Activated T-helper 17 cell treated with anti-CD3 and anti-CD28 coated beads, Interleukin-2, amount 50 U/mL, for 72 hours (primary cell): ENCODE results near the gene CREB3L1. TPM values are rescaled to one million over a fixed set of nuclear protein-coding genes. Genes with fewer than 3 reads are reported as not detected.
A peak's percentile ranks its signal among the peaks of the same experiment; 100 is the strongest.

Experiments
- ATAC-seq: fragments of 150-1000 bp; cut with Tn5 transposase; replicated peaks from 2 replicates; pipeline ENCODE4 v1.10.0; 2021; ENCODE audit warnings: mild to moderate bottlenecking, moderate library complexity
- H3K27ac Mint-ChIP-seq: one replicate; pipeline ENCODE4 v1.8.0; 2022; ENCODE audit warnings: mixed read lengths
- H3K27me3 Mint-ChIP-seq: one replicate; pipeline ENCODE4 v1.8.0; 2022; ENCODE audit warnings: mixed read lengths
- H3K36me3 Mint-ChIP-seq: one replicate; pipeline ENCODE4 v1.8.0; 2022; ENCODE audit warnings: low read depth, mild to moderate bottlenecking, mixed read lengths
- H3K4me1 Mint-ChIP-seq: one replicate; pipeline ENCODE4 v1.8.0; 2022; ENCODE audit warnings: mixed read lengths
- H3K4me3 Mint-ChIP-seq: one replicate; pipeline ENCODE4 v1.8.0; 2022; ENCODE audit warnings: mild to moderate bottlenecking, mixed read lengths
- H3K9me3 Mint-ChIP-seq: one replicate; pipeline ENCODE4 v1.8.0; 2022; ENCODE audit warnings: mixed read lengths
- total RNA-seq, 2 donors: library from RNA; stranded (reverse); gene quantifications; one replicate each; pipeline ENCODE4 v1.2.3, GENCODE V29; 2022

CREB3L1 gene, protein sequence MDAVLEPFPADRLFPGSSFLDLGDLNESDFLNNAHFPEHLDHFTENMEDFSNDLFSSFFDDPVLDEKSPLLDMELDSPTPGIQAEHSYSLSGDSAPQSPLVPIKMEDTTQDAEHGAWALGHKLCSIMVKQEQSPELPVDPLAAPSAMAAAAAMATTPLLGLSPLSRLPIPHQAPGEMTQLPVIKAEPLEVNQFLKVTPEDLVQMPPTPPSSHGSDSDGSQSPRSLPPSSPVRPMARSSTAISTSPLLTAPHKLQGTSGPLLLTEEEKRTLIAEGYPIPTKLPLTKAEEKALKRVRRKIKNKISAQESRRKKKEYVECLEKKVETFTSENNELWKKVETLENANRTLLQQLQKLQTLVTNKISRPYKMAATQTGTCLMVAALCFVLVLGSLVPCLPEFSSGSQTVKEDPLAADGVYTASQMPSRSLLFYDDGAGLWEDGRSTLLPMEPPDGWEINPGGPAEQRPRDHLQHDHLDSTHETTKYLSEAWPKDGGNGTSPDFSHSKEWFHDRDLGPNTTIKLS
- total RNA-seq: not detected

DNA sequence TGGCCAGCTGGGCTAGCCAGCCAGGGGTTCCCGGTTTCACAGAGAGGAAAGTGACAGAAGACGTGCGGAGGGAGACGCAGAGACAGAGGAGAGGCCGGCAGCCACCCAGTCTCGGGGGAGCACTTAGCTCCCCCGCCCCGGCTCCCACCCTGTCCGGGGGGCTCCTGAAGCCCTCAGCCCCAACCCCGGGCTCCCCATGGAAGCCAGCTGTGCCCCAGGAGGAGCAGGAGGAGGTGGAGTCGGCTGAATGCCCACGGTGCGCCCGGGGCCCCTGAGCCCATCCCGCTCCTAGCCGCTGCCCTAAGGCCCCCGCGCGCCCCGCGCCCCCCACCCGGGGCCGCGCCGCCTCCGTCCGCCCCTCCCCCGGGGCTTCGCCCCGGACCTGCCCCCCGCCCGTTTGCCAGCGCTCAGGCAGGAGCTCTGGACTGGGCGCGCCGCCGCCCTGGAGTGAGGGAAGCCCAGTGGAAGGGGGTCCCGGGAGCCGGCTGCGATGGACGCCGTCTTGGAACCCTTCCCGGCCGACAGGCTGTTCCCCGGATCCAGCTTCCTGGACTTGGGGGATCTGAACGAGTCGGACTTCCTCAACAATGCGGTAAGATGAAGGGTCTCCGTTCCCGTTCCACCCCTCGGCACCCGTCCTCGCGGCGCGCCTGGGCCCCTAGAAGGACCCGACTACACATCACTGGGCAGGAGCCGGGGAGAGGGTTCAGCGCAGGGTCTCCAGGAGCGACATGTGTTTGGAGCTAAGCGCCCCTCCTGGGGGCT, at the start of gene CREB3L1:
CREB3L1 (plus strand) TSS at position 41 of the 765 bp plus-strand sequence; CDS start at position 491, 450 bp downstream.
- Mint-ChIP-seq H3K27me3 (peaks cover 37% of the 10 kb centered on the region), H3K27ac (no peak within 1 kb of the TSS), H3K4me3 (peak within 1 kb of the TSS; percentile 46), H3K9me3 (no peaks in the 10 kb centered on the region), H3K36me3 (no peaks in the 10 kb centered on the region), H3K4me1 (peaks cover under 1% of the 10 kb centered on the region)
- ATAC-seq: no peak

DNA sequence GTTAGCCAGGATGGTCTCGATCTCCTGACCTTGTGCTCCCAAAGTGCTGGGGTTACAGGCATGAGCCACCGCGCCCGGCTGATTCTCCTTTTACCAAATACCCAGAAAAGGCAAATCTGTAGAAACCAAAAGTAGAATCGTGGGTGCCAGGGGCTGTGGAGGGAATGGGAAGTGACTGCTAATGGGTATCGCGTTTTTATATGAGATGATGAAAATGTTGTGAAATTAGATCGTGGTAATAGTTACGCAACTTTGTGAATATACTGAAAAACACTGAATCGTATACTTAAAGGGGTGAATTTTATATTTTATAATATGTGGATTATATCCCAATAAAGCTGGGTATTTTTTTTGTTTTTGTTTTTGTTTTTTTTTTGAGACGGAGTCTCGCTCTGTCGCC, 48.2 kb upstream of the CREB3L1 start:
- Mint-ChIP-seq H3K4me3 (no peak overlapping the region), H3K27me3 (peaks cover 13% of the 10 kb centered on the region), H3K9me3 (no peaks in the 10 kb centered on the region), H3K27ac (no peak overlapping the region), H3K4me1 (no peaks in the 10 kb centered on the region), H3K36me3 (no peaks in the 10 kb centered on the region)
- ATAC-seq: no peak

DNA sequence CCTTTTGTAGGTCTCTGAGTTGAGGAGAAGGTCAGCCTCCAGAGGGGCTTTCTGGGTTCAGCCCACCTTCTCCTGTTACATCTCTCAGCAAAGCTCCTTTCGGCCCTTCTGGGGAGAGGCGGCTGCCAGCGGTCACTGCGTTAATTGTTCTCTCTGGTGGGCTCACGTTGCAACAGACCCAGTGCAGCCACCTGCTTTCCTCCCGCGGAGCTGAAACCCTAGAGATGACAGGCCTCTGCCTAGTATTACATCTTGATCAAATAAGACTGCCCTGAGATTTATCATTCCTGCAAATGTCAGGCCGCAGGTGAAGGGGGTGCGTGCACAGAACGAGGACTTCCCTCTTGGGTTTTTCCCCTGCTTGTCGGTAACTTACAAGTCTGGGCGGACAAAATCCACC, 43.2 kb upstream of the CREB3L1 start:
- H3K4me3 Mint-ChIP-seq: no peak overlapping the region
- H3K27ac Mint-ChIP-seq: peak overlapping the region; percentile 36
- no peaks in the 10 kb centered on the region for H3K27me3 Mint-ChIP-seq
- H3K36me3 Mint-ChIP-seq: no peaks in the 10 kb centered on the region
- no peak for ATAC-seq
- H3K9me3 Mint-ChIP-seq: no peaks in the 10 kb centered on the region
- peaks cover 14% of the 10 kb centered on the region for H3K4me1 Mint-ChIP-seq

DNA sequence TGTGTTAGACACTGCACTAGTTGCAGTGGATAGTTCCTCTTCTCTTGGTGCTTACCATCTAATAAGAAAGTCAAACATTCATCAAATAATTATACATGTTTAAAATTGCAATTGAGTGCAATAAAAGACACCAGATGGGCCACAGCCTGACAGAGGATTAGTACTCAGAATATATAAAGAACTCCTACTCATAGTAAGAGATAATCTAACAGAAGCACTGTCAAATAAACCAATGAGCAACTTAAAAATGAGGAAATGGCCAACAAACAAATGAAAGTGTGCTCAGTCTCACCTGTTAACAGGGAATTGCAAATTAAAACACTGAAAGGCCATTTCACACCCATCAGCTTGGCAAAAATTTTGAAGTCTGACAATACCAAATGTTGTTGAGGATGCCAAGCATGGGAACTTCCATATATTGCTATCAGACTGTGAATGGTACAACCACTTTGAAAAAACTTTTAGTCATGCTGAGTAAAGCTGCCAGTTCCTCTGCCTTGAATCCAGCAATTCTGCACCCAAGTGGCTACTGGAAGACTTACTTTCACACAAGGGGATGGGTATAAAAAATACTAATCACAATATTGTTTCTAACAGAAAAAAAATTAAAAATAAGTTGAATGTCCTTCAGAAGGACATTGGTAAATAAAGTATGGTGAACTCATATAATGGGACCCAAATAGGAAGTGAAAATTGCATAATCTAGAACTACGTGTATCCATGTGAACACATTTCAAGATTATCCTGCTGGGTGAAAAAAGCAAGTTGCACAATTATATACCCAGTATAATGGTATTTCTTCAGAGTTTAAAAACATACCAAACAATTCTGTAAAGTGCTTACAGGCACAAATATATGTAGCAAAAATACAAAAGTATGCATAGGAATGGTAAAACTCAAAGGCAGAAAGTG, 41.4 kb upstream of the CREB3L1 start:
- H3K27me3 Mint-ChIP-seq: no peaks in the 10 kb centered on the region
- H3K4me1 Mint-ChIP-seq: peaks cover 14% of the 10 kb centered on the region
- no peaks in the 10 kb centered on the region for H3K9me3 Mint-ChIP-seq
- no peak for ATAC-seq
- H3K36me3 Mint-ChIP-seq: no peaks in the 10 kb centered on the region
- H3K27ac Mint-ChIP-seq: peak overlapping the region; percentile 80
- H3K4me3 Mint-ChIP-seq: peak overlapping the region; percentile 92

DNA sequence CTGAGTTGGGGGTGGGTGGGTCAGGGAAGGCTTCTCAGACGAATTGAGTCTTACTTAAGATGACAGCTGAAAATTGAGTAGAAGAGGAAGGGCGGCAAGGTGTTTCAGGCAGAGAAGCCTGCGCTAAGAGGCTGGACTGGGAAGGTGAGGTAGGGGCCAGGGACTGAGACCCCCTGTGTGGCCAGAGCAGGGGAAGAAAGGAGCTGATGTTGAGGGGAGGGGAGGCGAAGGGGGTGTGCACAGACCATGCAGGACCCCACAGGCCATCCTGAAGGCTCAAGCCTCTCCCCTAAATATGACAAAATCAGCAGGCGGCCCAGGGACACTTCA, 40.6 kb upstream of the CREB3L1 start:
- no peaks in the 10 kb centered on the region for H3K27me3 Mint-ChIP-seq
- H3K27ac Mint-ChIP-seq: peak overlapping the region; percentile 80
- peaks cover 14% of the 10 kb centered on the region for H3K4me1 Mint-ChIP-seq
- ATAC-seq: no peak
- peak overlapping the region; percentile 92 for H3K4me3 Mint-ChIP-seq
- no peaks in the 10 kb centered on the region for H3K36me3 Mint-ChIP-seq
- no peaks in the 10 kb centered on the region for H3K9me3 Mint-ChIP-seq

DNA sequence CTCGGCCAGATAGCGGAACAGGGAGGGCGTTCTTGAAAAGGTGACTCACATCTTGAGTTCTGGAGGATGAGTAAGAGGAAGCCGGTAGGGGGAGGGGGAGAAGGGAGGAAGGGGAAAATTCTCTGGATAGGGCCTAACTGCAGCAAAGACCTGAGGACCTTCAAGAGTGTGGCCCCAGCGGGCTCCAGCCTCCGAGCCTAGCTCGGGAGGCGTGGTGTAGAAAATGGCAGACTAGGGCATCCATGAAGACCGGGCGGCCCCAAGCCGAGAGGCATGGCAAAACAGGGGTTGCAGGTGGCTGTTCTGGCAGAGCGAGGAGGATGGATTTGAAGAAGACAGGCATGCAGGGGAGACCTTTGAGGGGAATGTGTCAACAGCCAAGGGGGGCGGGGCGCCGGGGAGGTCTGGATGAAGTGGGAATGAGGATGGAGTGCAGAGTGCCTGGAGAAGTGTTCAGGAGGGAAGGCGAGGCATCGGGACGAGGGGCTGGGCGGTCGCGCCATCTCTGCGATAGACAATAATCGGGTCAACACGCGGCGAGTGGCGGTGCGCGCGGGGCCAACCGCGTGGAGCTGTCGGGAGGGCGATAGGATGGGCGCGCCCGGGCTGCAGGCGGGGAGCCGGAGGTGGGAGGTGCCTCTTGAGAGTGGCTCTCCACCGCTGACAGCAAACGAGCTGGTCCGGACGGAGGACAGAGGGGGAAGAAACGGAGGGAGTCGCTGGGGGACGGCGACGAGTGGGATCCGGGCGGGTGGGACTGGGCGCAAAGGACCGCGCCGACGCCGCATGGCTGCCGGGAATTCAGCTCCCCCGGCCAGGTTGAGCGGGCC, 40.0 kb upstream of the CREB3L1 start:
- Mint-ChIP-seq H3K36me3 (no peaks in the 10 kb centered on the region), H3K27ac (peak overlapping the region; percentile 80), H3K9me3 (no peaks in the 10 kb centered on the region), H3K4me3 (peak overlapping the region; percentile 92), H3K27me3 (no peaks in the 10 kb centered on the region), H3K4me1 (peaks cover 14% of the 10 kb centered on the region)
- ATAC-seq: peak; percentile 74

DNA sequence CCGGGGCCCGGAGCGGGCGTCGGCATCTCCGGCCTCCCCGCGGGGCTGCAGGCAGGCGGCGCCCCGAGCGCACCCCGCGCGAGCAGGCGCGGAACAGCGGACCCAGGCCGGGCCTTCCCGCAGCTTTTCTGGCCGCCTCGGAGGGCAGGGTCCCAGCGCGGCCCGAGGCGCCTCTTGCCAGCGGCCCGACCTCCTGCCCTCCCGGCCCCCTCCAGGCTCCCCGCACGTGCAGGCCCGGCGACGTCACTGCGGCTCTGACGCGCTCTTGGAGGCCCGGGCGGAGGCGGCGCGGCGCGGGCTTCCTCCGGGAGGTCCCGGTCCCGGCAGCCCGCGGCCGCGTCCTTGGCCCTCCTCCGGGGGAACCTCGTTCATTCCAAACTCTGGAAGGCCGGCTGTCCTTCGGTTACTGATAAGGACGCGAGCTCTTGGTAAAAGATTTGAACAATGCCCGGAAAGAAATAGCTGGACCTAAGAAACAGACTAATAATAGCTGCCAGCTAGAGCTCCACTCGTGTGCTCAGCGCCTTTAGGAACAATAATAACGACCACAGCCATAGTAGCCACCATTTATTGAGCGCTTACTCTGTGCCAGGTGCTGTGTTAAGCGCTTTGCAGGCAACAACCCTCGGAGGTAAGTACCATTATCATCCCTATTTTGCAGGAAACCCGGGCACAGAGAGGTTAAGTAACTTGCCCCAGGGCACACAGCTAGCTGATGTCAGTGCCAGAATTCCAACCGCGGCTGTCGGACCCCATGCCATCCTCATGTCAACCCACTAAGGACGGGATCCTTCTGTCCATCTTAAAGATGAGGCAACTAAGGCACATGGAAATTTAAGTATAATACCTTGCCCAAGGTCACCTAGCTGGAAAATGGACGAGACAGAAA, 39.1 kb upstream of the CREB3L1 start:
- Mint-ChIP-seq H3K4me1 (peaks cover 14% of the 10 kb centered on the region), H3K27me3 (no peaks in the 10 kb centered on the region), H3K36me3 (no peaks in the 10 kb centered on the region), H3K4me3 (peak overlapping the region; percentile 92), H3K27ac (no peak overlapping the region), H3K9me3 (no peaks in the 10 kb centered on the region)
- peak; percentile 45 for ATAC-seq

DNA sequence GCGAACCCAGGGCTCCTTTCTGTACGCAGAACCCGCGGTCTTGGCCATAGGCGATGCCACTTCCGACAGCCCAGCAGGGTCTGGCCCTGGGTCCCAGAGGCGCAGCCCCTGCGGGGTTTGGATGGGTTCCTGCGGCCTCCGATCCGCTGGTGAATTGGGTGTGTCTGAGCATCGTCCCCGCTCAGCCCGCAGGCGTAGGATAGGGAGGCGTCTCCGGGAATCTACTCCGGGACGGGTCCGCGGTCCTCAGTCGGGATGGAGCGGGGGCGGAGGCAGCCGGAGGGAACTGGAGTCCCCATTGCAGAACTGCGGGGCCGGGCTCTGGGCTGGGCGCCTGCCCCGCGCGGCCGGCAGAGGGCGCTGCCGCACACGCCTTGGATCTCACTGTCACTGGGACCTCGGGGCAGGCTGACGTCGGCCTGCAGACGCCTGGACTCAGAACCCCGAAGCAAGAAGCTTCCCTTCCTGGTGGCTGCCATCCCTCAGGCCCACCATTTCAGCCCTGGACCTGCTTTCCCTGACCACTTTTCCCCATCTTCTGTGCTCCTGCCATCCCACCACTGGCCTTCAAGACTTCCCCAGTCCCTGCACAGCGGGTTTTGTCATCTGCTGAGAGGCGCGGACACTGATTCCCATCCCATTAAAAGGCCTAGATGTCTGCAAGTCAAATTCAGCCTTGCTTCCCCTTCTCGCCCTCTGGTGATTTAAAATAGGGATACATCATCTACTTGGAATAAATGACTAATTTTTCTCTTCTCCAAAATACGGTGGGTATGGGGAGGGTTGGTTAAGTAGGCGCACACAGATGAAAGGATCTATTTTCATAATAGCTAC, 38.3 kb upstream of the CREB3L1 start:
- Mint-ChIP-seq H3K27me3 (no peaks in the 10 kb centered on the region), H3K4me3 (peak overlapping the region; percentile 92), H3K27ac (no peak overlapping the region), H3K4me1 (peaks cover 14% of the 10 kb centered on the region), H3K9me3 (no peaks in the 10 kb centered on the region), H3K36me3 (no peaks in the 10 kb centered on the region)
- peak; percentile 75 for ATAC-seq

DNA sequence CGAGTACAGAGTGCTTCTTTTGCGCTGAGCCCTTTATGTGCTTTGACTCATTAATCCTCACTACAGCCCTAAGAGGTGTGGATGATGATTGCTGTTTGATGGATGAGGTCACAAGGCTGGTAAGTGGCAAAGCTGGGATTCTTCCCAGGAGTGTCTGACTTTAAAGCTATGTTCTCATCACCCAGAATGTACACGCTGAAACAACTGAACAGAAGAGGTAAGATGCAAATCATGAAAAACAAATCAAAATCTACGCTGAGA, 37.7 kb upstream of the CREB3L1 start:
- H3K27me3 Mint-ChIP-seq: no peaks in the 10 kb centered on the region
- peaks cover 14% of the 10 kb centered on the region for H3K4me1 Mint-ChIP-seq
- H3K4me3 Mint-ChIP-seq: peak overlapping the region; percentile 92
- ATAC-seq: no peak
- H3K27ac Mint-ChIP-seq: no peak overlapping the region
- H3K9me3 Mint-ChIP-seq: no peaks in the 10 kb centered on the region
- no peaks in the 10 kb centered on the region for H3K36me3 Mint-ChIP-seq

DNA sequence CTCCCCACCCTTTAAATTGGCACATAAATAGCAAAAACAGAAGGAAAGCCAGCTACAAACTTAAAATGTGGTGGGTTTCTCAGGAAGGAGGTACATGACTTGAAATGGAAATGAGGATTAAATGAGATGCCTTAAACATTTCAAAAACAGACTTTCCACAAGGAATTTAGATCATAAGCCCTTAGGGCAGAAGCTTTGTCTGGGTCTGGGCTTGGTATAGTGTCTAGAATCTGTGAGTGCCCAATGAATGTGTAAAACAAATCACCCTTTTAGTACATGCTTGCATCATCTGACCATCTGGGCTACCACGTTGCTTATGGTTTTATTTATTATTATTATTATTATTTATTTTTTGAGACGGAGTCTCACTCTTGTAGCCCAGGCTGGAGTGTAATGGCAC, 37.1 kb upstream of the CREB3L1 start:
- Mint-ChIP-seq H3K27ac (no peak overlapping the region), H3K9me3 (no peaks in the 10 kb centered on the region), H3K36me3 (no peaks in the 10 kb centered on the region), H3K4me3 (no peak overlapping the region), H3K27me3 (no peaks in the 10 kb centered on the region), H3K4me1 (peaks cover 14% of the 10 kb centered on the region)
- ATAC-seq: no peak

DNA sequence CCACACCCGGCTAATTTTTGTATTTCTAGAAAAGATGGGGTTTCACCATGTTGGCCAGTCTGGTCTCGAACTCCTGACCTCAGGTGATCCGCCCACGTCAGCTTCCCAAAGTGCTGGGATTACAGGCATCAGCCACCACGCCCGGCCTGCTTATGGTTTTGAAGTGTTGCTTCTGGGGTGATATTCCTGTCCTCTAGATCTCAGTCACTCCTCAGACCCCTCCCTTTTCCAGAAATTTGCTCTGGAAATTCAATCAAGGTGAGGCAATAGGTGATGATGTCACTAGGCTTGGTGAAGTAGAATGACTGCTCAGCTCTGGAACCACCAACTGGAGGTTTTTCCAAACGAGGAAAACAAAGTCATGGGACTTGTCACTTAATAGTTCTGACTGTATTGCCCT, 36.6 kb upstream of the CREB3L1 start:
- H3K4me3 Mint-ChIP-seq: no peak overlapping the region
- H3K27me3 Mint-ChIP-seq: no peaks in the 10 kb centered on the region
- no peak for ATAC-seq
- no peaks in the 10 kb centered on the region for H3K9me3 Mint-ChIP-seq
- H3K36me3 Mint-ChIP-seq: no peaks in the 10 kb centered on the region
- no peak overlapping the region for H3K27ac Mint-ChIP-seq
- peaks cover 14% of the 10 kb centered on the region for H3K4me1 Mint-ChIP-seq
